Effector memory CD4-positive, alpha-beta T cell (primary cell): ENCODE results near the gene RPS8.
"Not testable (repeated sequence)": the region's sequence is repeated elsewhere in the genome, so short reads cannot be mapped to it uniquely, and the experiment has no call there.

Experiments used
- DNase-seq, 3 donors: peaks; one replicate each; pipeline ENCODE4 v3.0.0-alpha.2; 2020
- H3K27ac ChIP-seq: 2 replicates; pipeline ENCODE4 v1.7.0; 2013; ENCODE audit warnings: mild to moderate bottlenecking, low read length, moderate library complexity; ENCODE audit not compliant: insufficient read depth, poor library complexity, severe bottlenecking
- H3K27me3 ChIP-seq: replicated peaks from 2 replicates; pipeline ENCODE4 v1.7.0; 2013; ENCODE audit warnings: mild to moderate bottlenecking, low read length; ENCODE audit not compliant: insufficient read depth, control insufficient read depth, poor library complexity, severe bottlenecking
- H3K36me3 ChIP-seq: 2 replicates; pipeline ENCODE4 v1.7.0; 2013; ENCODE audit warnings: mild to moderate bottlenecking, low read length, moderate library complexity; ENCODE audit not compliant: control insufficient read depth, insufficient read depth
- H3K4me1 ChIP-seq: 2 replicates; pipeline ENCODE4 v1.7.0; 2013; ENCODE audit warnings: low read length, mild to moderate bottlenecking; ENCODE audit not compliant: control insufficient read depth, insufficient read depth, poor library complexity, severe bottlenecking
- H3K4me3 ChIP-seq: 2 replicates; pipeline ENCODE4 v1.7.0; 2013; ENCODE audit warnings: low read length, low read depth, mild to moderate bottlenecking; ENCODE audit not compliant: insufficient read depth, poor library complexity, severe bottlenecking
- H3K9me3 ChIP-seq: 2 replicates; pipeline ENCODE4 v1.7.0; 2013; ENCODE audit warnings: mild to moderate bottlenecking, low read length, moderate library complexity; ENCODE audit not compliant: control insufficient read depth

Gene RPS8

GRCh38 chr1:44810101-44810761, 34.9 kb downstream of the RPS8 start:
- Histone ChIP-seq H3K4me3 (no peak overlapping the region), H3K4me1 (peaks cover 77% of the 10 kb centered on the region), H3K9me3 (no peaks in the 10 kb centered on the region), H3K27ac (peak overlapping the region; percentile 98), H3K27me3 (no peaks in the 10 kb centered on the region), H3K36me3 (peaks cover 14% of the 10 kb centered on the region)
- DNase-seq: peak in 2 of 3 donors; percentile 31 to 38

DNA sequence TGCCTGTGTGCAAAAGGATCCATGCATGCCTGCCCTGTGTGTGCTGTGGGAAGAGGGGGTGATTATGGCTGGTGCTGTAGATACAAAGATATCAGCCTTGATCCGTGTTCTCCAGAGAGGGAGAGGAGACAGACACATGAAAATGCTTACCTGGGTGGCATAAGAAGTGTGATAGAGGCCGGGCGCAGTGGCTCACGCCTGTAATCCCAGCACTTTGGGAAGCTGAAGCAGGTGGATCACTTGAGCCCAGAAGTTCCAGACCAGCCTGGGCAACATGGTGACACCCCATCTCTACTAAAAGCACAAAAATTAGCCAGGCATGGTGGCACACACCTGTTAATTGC, 35.4 kb downstream of the RPS8 start:
- not testable (repeated sequence) for H3K4me3 ChIP-seq, H3K36me3 ChIP-seq, DNase-seq, H3K9me3 ChIP-seq, H3K27me3 ChIP-seq
- H3K4me1 ChIP-seq: peaks cover 77% of the 10 kb centered on the region
- H3K27ac ChIP-seq: peak overlapping the region; percentile 98

DNA sequence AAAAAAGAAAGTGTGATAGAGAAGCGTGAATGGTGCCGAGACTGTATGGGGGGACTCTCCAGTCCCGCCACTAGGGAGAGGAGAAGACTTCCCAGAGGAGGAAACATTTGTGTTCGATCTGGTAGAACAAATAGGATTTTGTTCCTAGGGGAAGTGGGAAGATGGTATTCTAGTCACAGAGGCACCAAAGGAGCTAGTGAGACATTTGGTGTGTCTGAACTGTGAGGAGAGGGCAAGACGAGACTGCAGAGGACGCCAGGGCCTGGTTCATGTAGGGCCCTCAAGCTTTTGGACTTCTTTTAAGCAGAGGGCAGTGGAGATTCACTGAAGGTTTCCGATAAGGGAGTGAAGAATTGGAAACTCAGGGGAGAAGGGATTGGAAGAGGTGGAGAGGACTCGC, 35.9 kb downstream of the RPS8 start:
- Histone ChIP-seq H3K27me3 (no peaks in the 10 kb centered on the region), H3K9me3 (no peaks in the 10 kb centered on the region), H3K36me3 (peaks cover 7% of the 10 kb centered on the region), H3K27ac (peak overlapping the region; percentile 98), H3K4me3 (no peak overlapping the region), H3K4me1 (peaks cover 72% of the 10 kb centered on the region)
- DNase-seq: no peak

DNA sequence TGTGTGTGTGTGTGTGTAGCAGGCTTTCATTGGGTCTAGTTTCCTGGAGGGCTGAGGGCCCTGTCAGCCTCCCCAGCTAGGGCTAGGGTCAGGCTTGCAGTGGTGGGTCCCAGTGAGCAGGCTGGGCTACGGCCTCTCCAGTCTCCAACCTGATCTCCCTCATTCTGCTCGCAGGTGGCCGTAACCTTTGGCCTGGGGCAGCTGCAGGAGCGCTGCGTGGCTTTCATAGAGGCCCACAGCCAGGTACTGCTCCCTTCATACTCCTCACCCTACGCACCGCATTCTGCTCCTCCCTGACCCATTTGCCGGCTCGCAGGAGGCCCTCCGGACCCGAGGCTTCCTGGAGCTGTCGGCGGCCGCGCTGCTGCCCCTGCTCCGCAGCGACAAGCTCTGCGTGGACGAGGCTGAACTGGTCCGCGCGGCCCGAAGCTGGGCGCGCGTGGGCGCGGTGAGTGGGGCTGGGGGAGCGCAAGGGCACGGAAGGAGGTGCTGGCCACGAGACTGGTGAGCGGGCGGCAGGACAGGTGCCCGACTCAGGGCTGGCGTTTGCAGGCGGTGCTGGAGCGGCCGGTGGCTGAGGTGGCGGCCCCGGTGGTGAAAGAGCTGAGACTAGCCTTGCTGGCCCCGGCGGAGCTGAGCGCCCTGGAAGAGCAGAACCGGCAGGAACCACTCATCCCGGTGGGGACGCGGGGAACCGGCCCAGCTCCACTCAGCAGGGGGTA, 37.6 kb downstream of the RPS8 start:
- DNase-seq: no peak
- peaks cover 54% of the 10 kb centered on the region for H3K4me1 ChIP-seq
- peak overlapping the region; percentile 71 for H3K27ac ChIP-seq
- peak overlapping the region; percentile 52 for H3K4me3 ChIP-seq
- no peaks in the 10 kb centered on the region for H3K27me3 ChIP-seq
- no peaks in the 10 kb centered on the region for H3K9me3 ChIP-seq
- no peaks in the 10 kb centered on the region for H3K36me3 ChIP-seq

GRCh38 chr1:44815926-44816325, 40.6 kb downstream of the RPS8 start:
- DNase-seq, H3K4me3 ChIP-seq: not testable (repeated sequence)
- H3K4me1 ChIP-seq: peaks cover 31% of the 10 kb centered on the region

DNA sequence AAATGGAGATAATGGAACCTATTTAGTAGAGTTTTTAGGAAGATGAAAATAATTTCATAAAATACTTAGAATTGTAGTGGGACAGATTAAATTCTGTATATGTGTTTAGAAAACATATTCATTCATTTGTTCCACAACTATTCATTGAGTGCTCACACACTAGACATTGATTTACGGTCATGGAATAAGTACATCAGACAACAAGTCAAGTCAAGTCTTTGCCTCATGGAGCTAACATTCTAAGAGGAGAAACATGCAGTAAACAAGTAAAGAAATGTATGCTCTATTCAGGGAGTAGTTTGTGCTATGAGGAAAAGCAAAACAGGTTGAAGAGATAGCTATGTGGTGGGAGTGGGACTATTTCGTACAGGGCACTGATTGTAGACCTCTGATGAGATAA, 42.0 kb downstream of the RPS8 start:
- Histone ChIP-seq H3K4me1 (peaks cover 18% of the 10 kb centered on the region), H3K27ac (no peak overlapping the region), H3K9me3 (no peaks in the 10 kb centered on the region), H3K27me3 (no peaks in the 10 kb centered on the region), H3K36me3 (no peaks in the 10 kb centered on the region), H3K4me3 (no peak overlapping the region)
- no peak for DNase-seq

More at GRCh38 chr1:44815926-44816325, 40.6 kb downstream of the RPS8 start:
- not testable (repeated sequence) for H3K27me3 ChIP-seq, H3K36me3 ChIP-seq, H3K9me3 ChIP-seq, H3K27ac ChIP-seq

DNA sequence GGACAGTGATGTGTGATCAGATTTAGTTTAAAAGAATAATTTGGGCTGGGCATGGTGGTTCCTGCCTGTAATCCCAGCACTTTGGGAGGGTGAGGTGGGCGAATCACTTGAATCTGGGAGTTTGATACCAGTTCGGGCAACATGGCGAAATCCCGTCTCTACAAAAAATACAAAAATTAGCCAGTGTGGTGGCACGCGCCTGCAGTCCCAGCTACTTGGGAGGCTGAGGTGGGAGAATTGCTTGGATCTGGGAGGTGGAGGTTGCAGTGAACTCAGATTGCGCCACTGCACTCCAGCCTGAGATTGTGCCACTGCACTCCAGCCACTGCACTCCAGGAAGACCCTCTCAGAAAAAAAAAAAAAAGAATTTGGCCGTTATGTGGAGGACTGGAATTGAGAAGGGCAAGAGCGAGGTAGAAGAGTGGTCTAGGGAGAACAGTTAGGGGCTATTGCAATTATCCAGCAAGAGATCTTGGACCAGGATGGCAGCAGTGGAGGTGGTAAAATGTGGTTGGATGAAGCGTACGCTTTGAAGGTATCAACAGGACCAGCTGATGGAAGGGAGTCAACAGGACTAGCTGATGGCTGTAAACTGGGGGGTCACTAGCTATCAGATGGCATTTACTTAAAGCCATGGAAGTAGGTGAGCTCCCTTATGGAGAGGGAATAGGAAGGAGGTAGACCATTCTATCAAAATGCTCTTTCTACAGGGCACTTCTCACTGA, 42.6 kb downstream of the RPS8 start:
- Histone ChIP-seq H3K36me3 (no peaks in the 10 kb centered on the region), H3K9me3 (no peaks in the 10 kb centered on the region), H3K4me1 (peaks cover 15% of the 10 kb centered on the region), H3K4me3 (no peak overlapping the region), H3K27me3 (no peaks in the 10 kb centered on the region), H3K27ac (no peak overlapping the region)
- DNase-seq: no peak

DNA sequence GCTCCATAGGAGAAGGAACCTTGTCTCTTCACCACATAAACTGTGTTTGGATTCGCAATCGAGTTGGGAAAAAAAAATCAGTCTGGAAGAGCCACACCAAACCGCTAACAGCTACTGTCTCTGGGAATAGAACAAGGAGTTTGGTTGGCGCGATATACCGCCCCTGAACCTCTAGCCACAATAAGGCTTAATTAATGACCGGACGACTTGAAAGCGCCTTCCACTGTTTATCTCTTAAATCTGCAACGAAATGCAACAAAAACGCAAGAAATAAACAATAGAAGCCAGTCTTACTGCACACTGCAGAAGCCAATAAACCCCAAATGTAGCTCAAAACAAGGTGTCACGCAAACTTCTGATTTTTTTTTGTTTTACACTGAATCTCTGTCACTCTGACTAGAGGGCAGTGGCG, 43.9 kb downstream of the RPS8 start:
- no peaks in the 10 kb centered on the region for H3K36me3 ChIP-seq
- peak overlapping the region; percentile 62 for H3K4me3 ChIP-seq
- no peak for DNase-seq
- no peaks in the 10 kb centered on the region for H3K27me3 ChIP-seq
- peaks cover 6% of the 10 kb centered on the region for H3K4me1 ChIP-seq
- H3K27ac ChIP-seq: peak overlapping the region; percentile 97
- no peaks in the 10 kb centered on the region for H3K9me3 ChIP-seq

DNA sequence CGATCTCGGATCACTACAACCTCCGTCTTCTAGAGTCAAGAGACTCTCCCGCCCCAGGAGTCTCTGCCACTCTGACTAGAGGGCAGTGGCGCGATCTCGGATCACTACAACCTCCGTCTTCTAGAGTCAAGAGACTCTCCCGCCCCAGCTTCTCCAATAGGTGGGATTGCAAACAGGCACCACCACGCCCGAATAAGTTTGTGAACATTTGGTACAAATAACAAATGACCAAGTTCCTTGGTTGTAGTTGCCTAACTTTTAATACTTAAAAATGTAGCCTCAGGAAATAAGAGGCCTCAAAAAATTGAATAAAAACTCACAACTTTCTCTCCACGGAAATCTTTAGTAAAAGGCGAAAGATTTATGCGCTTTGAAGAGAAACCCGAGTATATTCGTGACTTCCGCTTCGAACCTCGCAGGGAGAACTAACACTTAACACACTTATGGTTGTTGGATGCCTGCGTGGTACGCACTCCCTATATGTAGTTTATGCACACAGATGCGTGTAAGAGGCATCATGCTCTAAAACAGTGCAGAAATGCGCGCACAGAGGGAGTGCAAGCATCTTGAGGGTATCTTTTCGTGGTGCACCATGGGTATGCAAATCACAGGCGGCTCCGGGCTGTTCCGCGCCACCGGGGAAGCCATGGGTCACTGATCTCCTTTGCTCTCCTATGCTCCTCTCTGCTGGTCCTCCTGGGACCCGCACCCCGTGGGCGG, 44.4 kb downstream of the RPS8 start:
- H3K27ac ChIP-seq: peak overlapping the region; percentile 97
- no peaks in the 10 kb centered on the region for H3K27me3 ChIP-seq
- H3K9me3 ChIP-seq: no peaks in the 10 kb centered on the region
- peak overlapping the region; percentile 62 for H3K4me3 ChIP-seq
- H3K36me3 ChIP-seq: no peaks in the 10 kb centered on the region
- DNase-seq: peak; percentile 63 to 70 (median 67)
- H3K4me1 ChIP-seq: peaks cover 6% of the 10 kb centered on the region
